HepG2 (cell line): ENCODE data around the gene CRY1. TPM values are rescaled to one million over a fixed set of nuclear protein-coding genes. Genes with fewer than 3 reads are reported as not detected.

Source experiments
- ATAC-seq: fragments of 200-7000 bp; cut with Tn5 transposase; 3 replicates; pipeline ENCODE4 v1.9.1; 2020; ENCODE audit warnings: mild to moderate bottlenecking, moderate library complexity
- BruUV-seq: library from RNA; stranded (reverse); fragments of 400-500 nt; replicated peaks from 2 replicates; lab custom pipeline; 2021; lab: Mats Ljungman, UMichigan
- CTCF ChIA-PET: fragments of 300-600 bp; formaldehyde crosslinking; extraction: SDS; loops from one replicate; lab custom pipeline; 2021; ENCODE audit warnings: low total read pairs, inconsistent platforms, low intra/inter-chr PET ratio; lab: Yijun Ruan, JAX
- POLR2A ChIA-PET: fragments of 350-600 bp; sonication (Branson Sonifier 250); formaldehyde crosslinking; loops from one replicate; lab custom pipeline; 2020; ENCODE audit warnings: antibody characterized with exemption, inconsistent platforms; lab: Yijun Ruan, JAX
- DNase-seq: peaks from one replicate; pipeline ENCODE4 v3.0.0-alpha.2; 2015; ENCODE audit warnings: low spot score
- FAIRE-seq: peaks from 3 replicates; lab custom pipeline; 2011; peaks lifted over from hg19 to GRCh38; lab: Jason Lieb, UNC
- H2AFZ ChIP-seq: one replicate; pipeline ENCODE4 v1.6.1; 2011; ENCODE audit warnings: low read length, inconsistent platforms
- H3K27ac ChIP-seq: fragments of 300-600 bp; 3 replicates; pipeline ENCODE4 v1.8.0; 2011; ENCODE audit warnings: mixed run types, mild to moderate bottlenecking, mixed read lengths, low read length, inconsistent platforms; ENCODE audit not compliant: insufficient read depth; ENCODE audit errors: extremely low read length
- H3K27me3 ChIP-seq, 2 experiments: fragments of 200-600 bp in 1 of 2; 2 replicates in 1 of 2; 3 replicates in 1 of 2; pipeline versions ENCODE4 v1.6.0 to v1.8.0; 2011; ENCODE audit warnings: low read length in 2 of 2, mild to moderate bottlenecking in 2 of 2, moderate library complexity in 2 of 2, inconsistent platforms in 1 of 2; ENCODE audit not compliant: insufficient read depth in 2 of 2, control insufficient read depth in 1 of 2
- H3K36me3 ChIP-seq, 2 experiments: fragments of 200-600 bp in 1 of 2; replicated peaks in 1 of 2; 2 replicates in 1 of 2; 3 replicates in 1 of 2; pipeline versions ENCODE4 v1.5.1 to v1.8.0; 2011; ENCODE audit warnings: low read length in 2 of 2, inconsistent platforms in 1 of 2; ENCODE audit not compliant: insufficient read depth in 2 of 2, control insufficient read depth in 1 of 2
- H3K4me1 ChIP-seq: 2 replicates; pipeline ENCODE4 v1.5.1; 2012; ENCODE audit warnings: low read length, inconsistent platforms; ENCODE audit not compliant: insufficient read depth
- H3K4me2 ChIP-seq: 2 replicates; pipeline ENCODE4 v1.6.0; 2011; ENCODE audit warnings: low read depth, low read length, inconsistent platforms
- H3K4me3 ChIP-seq, 3 experiments: fragments of 200-600 bp in 1 of 3; sonication (generic), shearing (Covaris generic) in 1 of 3; replicated peaks in 1 of 3; 2 replicates each; pipeline ENCODE4 v1.5.1; 2011 to 2016; ENCODE audit warnings: low read length in 3 of 3, inconsistent platforms in 2 of 3, low read depth in 2 of 3, mild to moderate bottlenecking in 2 of 3, control low read depth in 1 of 3, mixed read lengths in 1 of 3; ENCODE audit not compliant: insufficient read depth in 1 of 3
- H3K79me2 ChIP-seq: one replicate; pipeline ENCODE4 v1.6.1; 2011; ENCODE audit warnings: low read length, inconsistent platforms; ENCODE audit not compliant: insufficient read depth
- H3K9ac ChIP-seq: 2 replicates; pipeline ENCODE4 v1.6.0; 2011; ENCODE audit warnings: mild to moderate bottlenecking, low read depth, low read length, inconsistent platforms; ENCODE audit not compliant: insufficient read depth
- H3K9me3 ChIP-seq: 2 replicates; pipeline ENCODE4 v1.5.1; 2012; ENCODE audit warnings: mild to moderate bottlenecking, low read length
- H4K20me1 ChIP-seq: 2 replicates; pipeline ENCODE4 v1.6.0; 2011; ENCODE audit warnings: inconsistent platforms, mild to moderate bottlenecking, low read length, moderate library complexity; ENCODE audit not compliant: insufficient read depth
- ADNP ChIP-seq: sonication (generic); formaldehyde crosslinking; IDR thresholded peaks from 2 replicates; pipeline ENCODE4 v1.4.0; 2020; ENCODE audit warnings: missing genetic modification reagents
- GATAD1 ChIP-seq: IDR thresholded peaks from 2 replicates; pipeline ENCODE4 v1.6.1; 2016; ENCODE audit warnings: missing genetic modification reagents, missing compliant biosample characterization
- RBFOX2 ChIP-seq: fragments of 200-400 bp; formaldehyde crosslinking; IDR thresholded peaks from 2 replicates; pipeline ENCODE4 v1.6.1; 2017; ENCODE audit warnings: low read depth, mild to moderate bottlenecking, low read length
- SNAPC2 ChIP-seq: sonication (generic); formaldehyde crosslinking; IDR thresholded peaks from 2 replicates; pipeline ENCODE4 v1.8.1; 2022; ENCODE audit warnings: mild to moderate bottlenecking, missing genetic modification reagents
- SRF ChIP-seq: IDR thresholded peaks from 2 replicates; pipeline ENCODE4 v1.6.1; 2011; ENCODE audit warnings: mild to moderate bottlenecking, low read depth, low read length, moderate library complexity
- WGBS: methylation state at CpG from one replicate; pipeline ENCODE4 v1.1.6; 2017; ENCODE audit warnings: low lambda C conversion rate; 5-methylcytosine and 5-hydroxymethylcytosine counted together
- in situ Hi-C: cut with HindIII; loops from 2 replicates; pipeline ENCODE4 v1.10.0; 2017; ENCODE audit warnings: low pct_unique_long_range_greater_than_20kb; ENCODE audit not compliant: extremely low pct_ligation_motif_present
- intact Hi-C: fragments of 100-400 bp; cut with micrococcal nuclease; formaldehyde crosslinking; loops from one replicate; pipeline ENCODE4 v1.10.0; 2022; ENCODE audit not compliant: unreplicated experiment
- polyA plus RNA-seq, 8 experiments: library from polyadenylated mRNA; depleted of rRNA in 3 of 8; stranded (reverse) in 7 of 8; unstranded in 1 of 8; fragments of >200 nt; fragmentation: Illumina TruSeq in 4 of 8; extraction: Trizol in 4 of 8; gene quantifications; 2 replicates each; pipeline versions ENCODE4 v1.2.1 to v1.2.3, GENCODE V29; 2011 to 2016; ENCODE audit warnings: low read depth in 4 of 8, missing spikeins in 1 of 8, mixed read lengths in 1 of 8; ENCODE audit not compliant: insufficient read depth in 1 of 8
- total RNA-seq, 5 experiments: library from RNA; depleted of rRNA; stranded (reverse); fragments of >200 nt; fragmentation: Illumina TruSeq; extraction: Trizol; gene quantifications; 2 replicates each; pipeline ENCODE4 v1.2.3, GENCODE V29; 2016; ENCODE audit warnings: low read depth in 1 of 5
- TF ChIP-seq, protein P1 (sequence below): sonication (generic); formaldehyde crosslinking; IDR thresholded peaks from 2 replicates; pipeline ENCODE4 v1.4.0; 2020; ENCODE audit warnings: missing genetic modification reagents
- TF ChIP-seq, protein P2 (sequence below): sonication (generic); formaldehyde crosslinking; IDR thresholded peaks from 2 replicates; pipeline ENCODE4 v1.4.0; 2020; ENCODE audit warnings: mild to moderate bottlenecking, missing genetic modification reagents, borderline replicate concordance
- TF ChIP-seq, protein P3 (sequence below): sonication (generic); formaldehyde crosslinking; IDR thresholded peaks from 2 replicates; pipeline ENCODE4 v1.5.1; 2020; ENCODE audit warnings: missing genetic modification reagents, mild to moderate bottlenecking, borderline replicate concordance
- TF ChIP-seq, protein P4 (sequence below), 2 experiments: IDR thresholded peaks; 2 replicates each; pipeline ENCODE4 v1.6.1; 2011 to 2012; ENCODE audit warnings: low read length in 2 of 2, borderline replicate concordance in 1 of 2, low read depth in 1 of 2, mild to moderate bottlenecking in 1 of 2, moderate library complexity in 1 of 2

The CRY1 gene
- total and polyA plus RNA-seq, 2 of the 13 experiments (the other 11 are each of a cell fraction or from before 2014, with no cell fraction given), result 11.4 to 13.9 TPM

DNA sequence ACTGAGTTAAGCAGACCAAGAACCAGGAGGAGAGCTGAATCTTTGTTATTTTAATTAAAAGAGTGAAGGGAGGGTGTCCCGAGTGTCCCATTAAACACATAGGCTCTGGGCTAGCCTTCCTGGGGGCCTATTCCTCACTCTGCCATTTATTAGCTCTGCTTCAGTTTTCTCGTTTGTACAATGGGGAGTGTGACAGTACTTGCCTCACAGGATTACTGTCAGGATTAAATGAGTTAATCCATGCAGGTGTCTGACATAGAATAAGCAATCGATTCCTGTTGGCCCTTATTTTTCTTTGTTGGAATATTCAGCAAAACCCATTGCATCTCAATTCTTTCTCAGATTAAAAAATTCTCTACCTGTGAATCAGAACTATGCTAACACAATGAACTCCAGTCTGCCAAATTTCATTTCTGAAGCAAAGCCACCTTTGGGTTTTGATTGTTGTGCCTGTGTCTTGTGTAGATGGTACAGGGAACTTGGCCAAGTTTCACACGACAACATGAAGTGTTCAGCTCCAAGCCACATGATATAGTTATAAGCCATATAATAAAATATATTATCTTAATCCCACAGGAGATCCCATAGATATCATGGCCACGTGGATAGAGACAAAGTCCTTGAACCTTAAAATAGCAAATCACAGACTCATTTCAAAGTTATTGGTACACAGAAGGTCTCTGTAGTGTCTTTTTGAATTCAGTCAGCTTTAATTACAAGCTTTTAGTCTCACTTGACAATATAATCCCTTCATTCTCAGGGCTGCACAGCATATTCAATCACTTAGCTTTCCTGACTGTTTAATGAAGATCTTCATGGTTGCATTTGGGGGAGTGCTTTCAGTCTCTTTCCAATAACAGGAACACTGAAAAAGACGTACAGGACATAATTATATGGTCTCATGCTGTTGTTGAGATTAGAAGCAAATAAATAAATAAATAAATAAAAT lies 34.4 kb upstream of the CRY1 start:
- no peak for TF ChIP-seq SRF
- no peak for TF ChIP-seq ADNP (CRISPR knock-in tag)
- TF ChIP-seq, protein P1, sequence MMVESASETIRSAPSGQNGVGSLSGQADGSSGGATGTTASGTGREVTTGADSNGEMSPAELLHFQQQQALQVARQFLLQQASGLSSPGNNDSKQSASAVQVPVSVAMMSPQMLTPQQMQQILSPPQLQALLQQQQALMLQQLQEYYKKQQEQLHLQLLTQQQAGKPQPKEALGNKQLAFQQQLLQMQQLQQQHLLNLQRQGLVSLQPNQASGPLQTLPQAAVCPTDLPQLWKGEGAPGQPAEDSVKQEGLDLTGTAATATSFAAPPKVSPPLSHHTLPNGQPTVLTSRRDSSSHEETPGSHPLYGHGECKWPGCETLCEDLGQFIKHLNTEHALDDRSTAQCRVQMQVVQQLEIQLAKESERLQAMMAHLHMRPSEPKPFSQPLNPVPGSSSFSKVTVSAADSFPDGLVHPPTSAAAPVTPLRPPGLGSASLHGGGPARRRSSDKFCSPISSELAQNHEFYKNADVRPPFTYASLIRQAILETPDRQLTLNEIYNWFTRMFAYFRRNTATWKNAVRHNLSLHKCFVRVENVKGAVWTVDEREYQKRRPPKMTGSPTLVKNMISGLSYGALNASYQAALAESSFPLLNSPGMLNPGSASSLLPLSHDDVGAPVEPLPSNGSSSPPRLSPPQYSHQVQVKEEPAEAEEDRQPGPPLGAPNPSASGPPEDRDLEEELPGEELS (CRISPR knock-in tag), result no peak
- TF ChIP-seq, protein P2, sequence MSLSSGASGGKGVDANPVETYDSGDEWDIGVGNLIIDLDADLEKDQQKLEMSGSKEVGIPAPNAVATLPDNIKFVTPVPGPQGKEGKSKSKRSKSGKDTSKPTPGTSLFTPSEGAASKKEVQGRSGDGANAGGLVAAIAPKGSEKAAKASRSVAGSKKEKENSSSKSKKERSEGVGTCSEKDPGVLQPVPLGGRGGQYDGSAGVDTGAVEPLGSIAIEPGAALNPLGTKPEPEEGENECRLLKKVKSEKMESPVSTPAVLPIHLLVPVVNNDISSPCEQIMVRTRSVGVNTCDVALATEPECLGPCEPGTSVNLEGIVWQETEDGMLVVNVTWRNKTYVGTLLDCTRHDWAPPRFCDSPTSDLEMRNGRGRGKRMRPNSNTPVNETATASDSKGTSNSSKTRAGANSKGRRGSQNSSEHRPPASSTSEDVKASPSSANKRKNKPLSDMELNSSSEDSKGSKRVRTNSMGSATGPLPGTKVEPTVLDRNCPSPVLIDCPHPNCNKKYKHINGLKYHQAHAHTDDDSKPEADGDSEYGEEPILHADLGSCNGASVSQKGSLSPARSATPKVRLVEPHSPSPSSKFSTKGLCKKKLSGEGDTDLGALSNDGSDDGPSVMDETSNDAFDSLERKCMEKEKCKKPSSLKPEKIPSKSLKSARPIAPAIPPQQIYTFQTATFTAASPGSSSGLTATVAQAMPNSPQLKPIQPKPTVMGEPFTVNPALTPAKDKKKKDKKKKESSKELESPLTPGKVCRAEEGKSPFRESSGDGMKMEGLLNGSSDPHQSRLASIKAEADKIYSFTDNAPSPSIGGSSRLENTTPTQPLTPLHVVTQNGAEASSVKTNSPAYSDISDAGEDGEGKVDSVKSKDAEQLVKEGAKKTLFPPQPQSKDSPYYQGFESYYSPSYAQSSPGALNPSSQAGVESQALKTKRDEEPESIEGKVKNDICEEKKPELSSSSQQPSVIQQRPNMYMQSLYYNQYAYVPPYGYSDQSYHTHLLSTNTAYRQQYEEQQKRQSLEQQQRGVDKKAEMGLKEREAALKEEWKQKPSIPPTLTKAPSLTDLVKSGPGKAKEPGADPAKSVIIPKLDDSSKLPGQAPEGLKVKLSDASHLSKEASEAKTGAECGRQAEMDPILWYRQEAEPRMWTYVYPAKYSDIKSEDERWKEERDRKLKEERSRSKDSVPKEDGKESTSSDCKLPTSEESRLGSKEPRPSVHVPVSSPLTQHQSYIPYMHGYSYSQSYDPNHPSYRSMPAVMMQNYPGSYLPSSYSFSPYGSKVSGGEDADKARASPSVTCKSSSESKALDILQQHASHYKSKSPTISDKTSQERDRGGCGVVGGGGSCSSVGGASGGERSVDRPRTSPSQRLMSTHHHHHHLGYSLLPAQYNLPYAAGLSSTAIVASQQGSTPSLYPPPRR (CRISPR knock-in tag), result no peak
- TF ChIP-seq, protein P3, sequence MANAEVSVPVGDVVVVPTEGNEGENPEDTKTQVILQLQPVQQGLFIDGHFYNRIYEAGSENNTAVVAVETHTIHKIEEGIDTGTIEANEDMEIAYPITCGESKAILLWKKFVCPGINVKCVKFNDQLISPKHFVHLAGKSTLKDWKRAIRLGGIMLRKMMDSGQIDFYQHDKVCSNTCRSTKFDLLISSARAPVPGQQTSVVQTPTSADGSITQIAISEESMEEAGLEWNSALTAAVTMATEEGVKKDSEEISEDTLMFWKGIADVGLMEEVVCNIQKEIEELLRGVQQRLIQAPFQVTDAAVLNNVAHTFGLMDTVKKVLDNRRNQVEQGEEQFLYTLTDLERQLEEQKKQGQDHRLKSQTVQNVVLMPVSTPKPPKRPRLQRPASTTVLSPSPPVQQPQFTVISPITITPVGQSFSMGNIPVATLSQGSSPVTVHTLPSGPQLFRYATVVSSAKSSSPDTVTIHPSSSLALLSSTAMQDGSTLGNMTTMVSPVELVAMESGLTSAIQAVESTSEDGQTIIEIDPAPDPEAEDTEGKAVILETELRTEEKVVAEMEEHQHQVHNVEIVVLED, result no peak
- no peak for TF ChIP-seq SNAPC2 (CRISPR knock-in tag)
- TF ChIP-seq RBFOX2, result no peak
- no peak for TF ChIP-seq GATAD1 (CRISPR knock-in tag)
- TF ChIP-seq, protein P4, sequence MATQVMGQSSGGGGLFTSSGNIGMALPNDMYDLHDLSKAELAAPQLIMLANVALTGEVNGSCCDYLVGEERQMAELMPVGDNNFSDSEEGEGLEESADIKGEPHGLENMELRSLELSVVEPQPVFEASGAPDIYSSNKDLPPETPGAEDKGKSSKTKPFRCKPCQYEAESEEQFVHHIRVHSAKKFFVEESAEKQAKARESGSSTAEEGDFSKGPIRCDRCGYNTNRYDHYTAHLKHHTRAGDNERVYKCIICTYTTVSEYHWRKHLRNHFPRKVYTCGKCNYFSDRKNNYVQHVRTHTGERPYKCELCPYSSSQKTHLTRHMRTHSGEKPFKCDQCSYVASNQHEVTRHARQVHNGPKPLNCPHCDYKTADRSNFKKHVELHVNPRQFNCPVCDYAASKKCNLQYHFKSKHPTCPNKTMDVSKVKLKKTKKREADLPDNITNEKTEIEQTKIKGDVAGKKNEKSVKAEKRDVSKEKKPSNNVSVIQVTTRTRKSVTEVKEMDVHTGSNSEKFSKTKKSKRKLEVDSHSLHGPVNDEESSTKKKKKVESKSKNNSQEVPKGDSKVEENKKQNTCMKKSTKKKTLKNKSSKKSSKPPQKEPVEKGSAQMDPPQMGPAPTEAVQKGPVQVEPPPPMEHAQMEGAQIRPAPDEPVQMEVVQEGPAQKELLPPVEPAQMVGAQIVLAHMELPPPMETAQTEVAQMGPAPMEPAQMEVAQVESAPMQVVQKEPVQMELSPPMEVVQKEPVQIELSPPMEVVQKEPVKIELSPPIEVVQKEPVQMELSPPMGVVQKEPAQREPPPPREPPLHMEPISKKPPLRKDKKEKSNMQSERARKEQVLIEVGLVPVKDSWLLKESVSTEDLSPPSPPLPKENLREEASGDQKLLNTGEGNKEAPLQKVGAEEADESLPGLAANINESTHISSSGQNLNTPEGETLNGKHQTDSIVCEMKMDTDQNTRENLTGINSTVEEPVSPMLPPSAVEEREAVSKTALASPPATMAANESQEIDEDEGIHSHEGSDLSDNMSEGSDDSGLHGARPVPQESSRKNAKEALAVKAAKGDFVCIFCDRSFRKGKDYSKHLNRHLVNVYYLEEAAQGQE (IDR thresholded peaks at IDR 0.05; ENCODE audit: borderline replicate concordance in 1 of 2, low read depth in 1 of 2, low read length in 2 of 2), result no peak
- DNase-seq, result no peak
- H2AFZ ChIP-seq, result no peak overlapping the region
- ChIA-PET POLR2A (no interaction called here), CTCF (no interaction called here)
- FAIRE-seq, result no peak
- no peak overlapping the region for H3K9ac ChIP-seq
- BruUV-seq, result no TSS peak
- intact Hi-C loops (no loop called here), in situ Hi-C loops (no loop called here)
- no peaks in the 10 kb centered on the region for H3K36me3 ChIP-seq
- peaks cover 9% of the 10 kb centered on the region; the same call in 1 of the 2 replicates for H3K4me1 ChIP-seq
- H3K4me2 ChIP-seq, result no peak overlapping the region
- H3K27me3 ChIP-seq, result no peaks in the 10 kb centered on the region
- no peak for ATAC-seq
- no peak overlapping the region for H3K4me3 ChIP-seq
- no peaks in the 10 kb centered on the region for H3K79me2 ChIP-seq
- no peak overlapping the region for H3K27ac ChIP-seq
- WGBS, result under 1% methylated on average over 6 of the region's 6 CpGs
- H3K9me3 ChIP-seq, result no peaks in the 10 kb centered on the region
- H4K20me1 ChIP-seq, result no peaks in the 10 kb centered on the region
